ENCODE data around the gene SLC15A1. TPM values are rescaled to one million over a fixed set of nuclear protein-coding genes. Genes with fewer than 3 reads are reported as not detected.

Gene SLC15A1
- polyA plus RNA-seq, 3 donors = not detected

DNA sequence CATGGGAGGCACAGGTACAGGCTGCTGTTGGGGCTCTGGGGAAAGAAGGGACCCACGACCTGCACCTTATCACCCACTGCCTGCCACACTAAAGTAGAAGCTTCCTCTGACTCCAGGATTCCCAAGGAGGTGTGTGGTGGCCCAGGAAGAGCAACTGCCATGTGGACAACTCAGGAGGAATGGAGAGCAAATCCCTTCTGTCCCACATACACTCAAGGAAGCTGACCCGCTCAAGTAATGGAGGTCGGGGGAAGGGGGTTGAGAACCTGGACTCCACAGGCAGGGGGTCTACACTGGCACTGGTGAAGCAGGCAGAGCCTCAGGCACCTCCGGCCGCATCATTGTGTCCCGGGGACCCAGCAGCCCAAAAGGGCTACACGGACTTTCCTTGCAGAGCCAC, 29.4 kb upstream of the SLC15A1 start:
- H3K4me3 Mint-ChIP-seq = no peak overlapping the region
- no peak overlapping the region for H3K27ac Mint-ChIP-seq
- 92% methylated on average over 2 of the region's 7 CpGs for WGBS (ENCODE audit: insufficient coverage)
- H3K27me3 ChIP-seq (ENCODE audit: control insufficient read depth in 2 of 2, insufficient read depth in 2 of 2, low read length in 2 of 2) = no peaks in the 10 kb centered on the region
- H3K9me3 ChIP-seq (replicated peaks in 1 of 2; ENCODE audit: control insufficient read depth in 1 of 2, insufficient read depth in 1 of 2, low read length in 2 of 2) = no peaks in the 10 kb centered on the region
- no peak for DNase-seq
- H3K9me3 Mint-ChIP-seq = peaks cover 0 to 5% (median 0%) of the 10 kb centered on the region in 7 donors
- H3K4me1 ChIP-seq (ENCODE audit: control insufficient read depth in 1 of 2, insufficient read depth in 2 of 2, low read length in 2 of 2) = no peaks in the 10 kb centered on the region
- no peaks in the 10 kb centered on the region for H3K4me1 Mint-ChIP-seq
- H3K4me3 ChIP-seq (replicated peaks in 1 of 3; ENCODE audit: low read depth in 2 of 3, low read length in 3 of 3) = no peak overlapping the region
- H3K4me2 ChIP-seq (replicated peaks; ENCODE audit: extremely low read depth, low read length, poor library complexity, severe bottlenecking) = no peak overlapping the region
- H3K27me3 Mint-ChIP-seq (ENCODE audit: low read depth in 3 of 3) = peaks cover 8 to 17% (median 9%) of the 10 kb centered on the region in 3 donors
- no peak overlapping the region for H2AFZ ChIP-seq (ENCODE audit: insufficient read depth, low read depth, low read length, poor library complexity, severe bottlenecking)
- no peaks in the 10 kb centered on the region for H3K36me3 Mint-ChIP-seq
- H3K79me2 ChIP-seq (ENCODE audit: insufficient read depth, low read length) = no peaks in the 10 kb centered on the region
- H3K36me3 ChIP-seq (replicated peaks in 1 of 2; ENCODE audit: control insufficient read depth in 1 of 2, insufficient read depth in 2 of 2, low read length in 2 of 2) = no peaks in the 10 kb centered on the region
- H4K20me1 ChIP-seq (ENCODE audit: insufficient read depth, low read length) = no peaks in the 10 kb centered on the region
- no peak overlapping the region for H3K9ac ChIP-seq (ENCODE audit: insufficient read depth, low read length, poor library complexity, severe bottlenecking)
- TF ChIP-seq, protein P1, sequence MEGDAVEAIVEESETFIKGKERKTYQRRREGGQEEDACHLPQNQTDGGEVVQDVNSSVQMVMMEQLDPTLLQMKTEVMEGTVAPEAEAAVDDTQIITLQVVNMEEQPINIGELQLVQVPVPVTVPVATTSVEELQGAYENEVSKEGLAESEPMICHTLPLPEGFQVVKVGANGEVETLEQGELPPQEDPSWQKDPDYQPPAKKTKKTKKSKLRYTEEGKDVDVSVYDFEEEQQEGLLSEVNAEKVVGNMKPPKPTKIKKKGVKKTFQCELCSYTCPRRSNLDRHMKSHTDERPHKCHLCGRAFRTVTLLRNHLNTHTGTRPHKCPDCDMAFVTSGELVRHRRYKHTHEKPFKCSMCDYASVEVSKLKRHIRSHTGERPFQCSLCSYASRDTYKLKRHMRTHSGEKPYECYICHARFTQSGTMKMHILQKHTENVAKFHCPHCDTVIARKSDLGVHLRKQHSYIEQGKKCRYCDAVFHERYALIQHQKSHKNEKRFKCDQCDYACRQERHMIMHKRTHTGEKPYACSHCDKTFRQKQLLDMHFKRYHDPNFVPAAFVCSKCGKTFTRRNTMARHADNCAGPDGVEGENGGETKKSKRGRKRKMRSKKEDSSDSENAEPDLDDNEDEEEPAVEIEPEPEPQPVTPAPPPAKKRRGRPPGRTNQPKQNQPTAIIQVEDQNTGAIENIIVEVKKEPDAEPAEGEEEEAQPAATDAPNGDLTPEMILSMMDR (IDR thresholded peaks at IDR 0.05) = no peak
- no peak overlapping the region for H3K27ac ChIP-seq (ENCODE audit: low read depth in 1 of 2, low read length in 2 of 2)
- intact Hi-C loops (cut with micrococcal nuclease) = no loop called here

DNA sequence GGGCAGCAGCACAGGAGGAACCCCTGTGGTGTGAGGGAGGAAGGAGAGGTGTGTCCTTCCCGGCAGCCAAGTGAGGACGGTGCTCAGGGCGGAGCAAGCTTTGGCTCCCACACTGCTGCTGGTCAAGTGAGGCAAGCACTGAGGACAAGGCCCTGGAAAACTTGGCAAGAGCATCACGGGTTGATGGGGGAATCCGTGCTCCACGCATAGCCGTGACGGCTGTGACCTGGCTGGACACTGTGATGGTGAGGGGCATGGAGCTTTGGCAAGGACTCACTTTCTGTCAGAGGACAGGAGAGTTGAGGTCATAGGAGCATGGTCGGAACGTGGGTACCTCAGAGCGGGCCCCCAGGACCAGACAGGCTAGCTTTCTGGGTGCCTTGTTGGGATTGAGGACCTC, 29.0 kb upstream of the SLC15A1 start:
- Histone ChIP-seq H3K4me2 (replicated peaks; ENCODE audit: extremely low read depth, low read length, poor library complexity, severe bottlenecking) (no peak overlapping the region), H3K27ac (ENCODE audit: low read depth in 1 of 2, low read length in 2 of 2) (no peak overlapping the region), H3K9me3 (replicated peaks in 1 of 2; ENCODE audit: control insufficient read depth in 1 of 2, insufficient read depth in 1 of 2, low read length in 2 of 2) (no peaks in the 10 kb centered on the region), H3K9ac (ENCODE audit: insufficient read depth, low read length, poor library complexity, severe bottlenecking) (no peak overlapping the region), H3K4me3 (replicated peaks in 1 of 3; ENCODE audit: low read depth in 2 of 3, low read length in 3 of 3) (no peak overlapping the region), H2AFZ (ENCODE audit: insufficient read depth, low read depth, low read length, poor library complexity, severe bottlenecking) (no peak overlapping the region), H3K27me3 (ENCODE audit: control insufficient read depth in 2 of 2, insufficient read depth in 2 of 2, low read length in 2 of 2) (no peaks in the 10 kb centered on the region), H4K20me1 (ENCODE audit: insufficient read depth, low read length) (no peaks in the 10 kb centered on the region), H3K79me2 (ENCODE audit: insufficient read depth, low read length) (no peaks in the 10 kb centered on the region), H3K4me1 (ENCODE audit: control insufficient read depth in 1 of 2, insufficient read depth in 2 of 2, low read length in 2 of 2) (no peaks in the 10 kb centered on the region), H3K36me3 (replicated peaks in 1 of 2; ENCODE audit: control insufficient read depth in 1 of 2, insufficient read depth in 2 of 2, low read length in 2 of 2) (no peaks in the 10 kb centered on the region)
- peak overlapping the region in 1 of 7 donors; percentile 33 for H3K27ac Mint-ChIP-seq
- WGBS (ENCODE audit: insufficient coverage) = 84% methylated on average over 8 of the region's 11 CpGs
- H3K9me3 Mint-ChIP-seq = peaks cover 0 to 5% (median 0%) of the 10 kb centered on the region in 7 donors
- H3K36me3 Mint-ChIP-seq = no peaks in the 10 kb centered on the region
- no peak overlapping the region for H3K4me3 Mint-ChIP-seq
- peaks cover 8 to 16% (median 9%) of the 10 kb centered on the region in 3 donors for H3K27me3 Mint-ChIP-seq (ENCODE audit: low read depth in 3 of 3)
- DNase-seq = no peak
- no peaks in the 10 kb centered on the region for H3K4me1 Mint-ChIP-seq
- TF ChIP-seq, protein P1 (IDR thresholded peaks at IDR 0.05) = no peak
- intact Hi-C loops (cut with micrococcal nuclease) = no loop called here

All from CD14-positive monocyte (primary cell).